ENCODE results near the gene SDC1. TPM values are rescaled to one million over a fixed set of nuclear protein-coding genes. Genes with fewer than 3 reads are reported as not detected.

The SDC1 gene
- total RNA-seq, 1 experiment from 2014 or later = 22.3 TPM

DNA sequence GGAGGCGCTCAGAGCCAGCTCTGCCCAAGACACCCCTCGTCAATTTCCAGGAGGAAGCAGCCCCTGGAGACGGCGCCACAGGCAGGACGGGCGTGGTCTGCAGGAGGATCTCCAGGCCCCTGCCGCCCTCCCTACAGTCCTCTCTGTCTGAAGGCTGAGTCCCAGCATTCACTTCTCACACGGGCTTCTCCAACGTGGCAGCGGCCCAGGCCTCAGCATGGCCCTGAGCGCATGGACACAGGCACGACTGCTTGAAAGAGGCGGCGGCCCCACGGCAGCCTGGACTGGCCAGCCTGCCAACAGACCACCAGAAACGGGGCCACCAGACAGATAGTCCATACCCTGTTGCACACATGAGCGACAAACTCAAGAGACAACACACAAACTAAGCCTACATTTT, 23.3 kb downstream of the SDC1 start:
- Histone ChIP-seq H3K79me1 (ENCODE audit: insufficient read depth, low read depth, low read length, poor library complexity, severe bottlenecking) (peaks cover under 1% of the 10 kb centered on the region), H3K23me2 (ENCODE audit: insufficient read length, low read depth, low read length, poor library complexity, severe bottlenecking) (no peaks in the 10 kb centered on the region), H4K20me1 (ENCODE audit: control insufficient read depth, insufficient read depth, insufficient read length) (no peaks in the 10 kb centered on the region), H3K27me3 (ENCODE audit: insufficient read depth, low read length) (no peaks in the 10 kb centered on the region), H4K8ac (replicated peaks; ENCODE audit: insufficient read length, low read depth, low read length) (no peak overlapping the region), H3K23ac (ENCODE audit: insufficient read length, low read depth, low read length) (no peak overlapping the region), H2AK5ac (ENCODE audit: insufficient read length, low read length) (no peak overlapping the region), H2BK12ac (ENCODE audit: insufficient read length, low read depth, low read length) (no peak overlapping the region), H2BK20ac (ENCODE audit: low read depth, low read length, poor library complexity, severe bottlenecking) (no peak overlapping the region), H3K9me3 (ENCODE audit: control insufficient read depth, low read depth, low read length) (no peaks in the 10 kb centered on the region), H3T11ph (ENCODE audit: low read length) (no peak overlapping the region), H3K9ac (ENCODE audit: extremely low read depth, insufficient read length, low read length) (no peak overlapping the region), H2BK15ac (ENCODE audit: low read depth, low read length) (no peak overlapping the region), H3K27ac (ENCODE audit: insufficient read length, low read depth, low read length) (no peak overlapping the region), H4K5ac (ENCODE audit: insufficient read length, low read depth, low read length) (no peak overlapping the region), H3K4me1 (ENCODE audit: insufficient read depth, low read length) (no peaks in the 10 kb centered on the region; the same call in 1 of the 2 replicates), H2BK120ac (ENCODE audit: low read depth, low read length, poor library complexity, severe bottlenecking) (no peak overlapping the region), H3K4me2 (ENCODE audit: insufficient read depth, insufficient read length, low read length) (no peak overlapping the region), H3K18ac (ENCODE audit: insufficient read length, low read depth, low read length) (no peak overlapping the region), H3K56ac (ENCODE audit: insufficient read length, low read depth, low read length) (no peak overlapping the region), H2AFZ (ENCODE audit: low read length) (no peak overlapping the region), H3K4ac (ENCODE audit: low read depth, low read length) (no peak overlapping the region), H4K91ac (ENCODE audit: insufficient read length, low read depth, low read length) (no peak overlapping the region), H3K14ac (ENCODE audit: insufficient read depth, low read length) (no peak overlapping the region), H2BK5ac (ENCODE audit: insufficient read length, low read length) (no peak overlapping the region), H3K79me2 (ENCODE audit: insufficient read depth, low read length) (no peaks in the 10 kb centered on the region)
- DNase-seq = no peak
- Mint-ChIP-seq H3K4me1 (peaks cover 7 to 12% of the 10 kb centered on the region in 2 experiments), H3K36me3 (ENCODE audit: insufficient read depth in 1 of 3, low read depth in 3 of 3) (peaks cover 27 to 40% (median 38%) of the 10 kb centered on the region in 3 experiments), H3K27ac (no peak overlapping the region), H3K27me3 (ENCODE audit: low read depth) (no peaks in the 10 kb centered on the region), H3K9me3 (no peaks in the 10 kb centered on the region; a peak in 1 of 5 replicates), H3K4me3 (no peak overlapping the region)
- no CpG with 5 or more reads among the region's 17 CpGs for WGBS (ENCODE audit: extremely low coverage, insufficient read length, low lambda C conversion rate)
- no peak for TF ChIP-seq CTCF (conservative IDR thresholded peaks at IDR 0.05)
